HG03135 (cell line): ENCODE data around the gene FUS.

Experiments
- ATAC-seq: cut with Tn5 transposase; IDR thresholded peaks from one replicate; pipeline ENCODE4 v1.9.1; 2021; ENCODE audit warnings: mild to moderate bottlenecking, moderate library complexity; ENCODE audit not compliant: unreplicated experiment

Gene FUS

GRCh38 chr16:31225193-31225592 is 45.3 kb downstream of the FUS start:
- ATAC-seq = no peak

- ATAC-seq = no peak
Measured at GRCh38 chr16:31228206-31228605, 48.3 kb downstream of the FUS start.

- ATAC-seq = no peak
Measured at GRCh38 chr16:31229501-31229900, 49.6 kb downstream of the FUS start.

GRCh38 chr16:31238041-31238440 is 58.1 kb downstream of the FUS start:
- no peak for ATAC-seq
